ENCODE data around the gene ZNF101. TPM values are rescaled to one million over a fixed set of nuclear protein-coding genes. Genes with fewer than 3 reads are reported as not detected.
"Not testable (repeated sequence)": the region's sequence is repeated elsewhere in the genome, so short reads cannot be mapped to it uniquely, and the experiment has no call there.

The ZNF101 gene
- total RNA-seq, 1 donor from 2014 or later: 9.3 TPM

GRCh38 chr19:19691683-19692082 is 23.0 kb downstream of the ZNF101 start:
- DNase-seq (ENCODE audit: low spot score) (no peak), ATAC-seq (no peak)
- intact Hi-C loops (cut with DNase I): no loop called here

GRCh38 chr19:19696386-19696785 is 27.7 kb downstream of the ZNF101 start:
- no peak for DNase-seq (ENCODE audit: low spot score)
- no peak for ATAC-seq
- intact Hi-C loops (cut with DNase I): no loop called here

GRCh38 chr19:19697589-19697988 is 28.9 kb downstream of the ZNF101 start:
- DNase-seq (ENCODE audit: low spot score) (no peak), ATAC-seq (no peak)
- intact Hi-C loops (cut with DNase I): no loop called here

- intact Hi-C loops (cut with DNase I); DNase-seq (ENCODE audit: low spot score); ATAC-seq: not testable (repeated sequence)
Measured at GRCh38 chr19:19700493-19700892, 31.9 kb downstream of the ZNF101 start.

GRCh38 chr19:19704836-19705235 is 36.2 kb downstream of the ZNF101 start:
- ATAC-seq: no peak
- intact Hi-C loops (cut with DNase I): loop anchor here (5.0 kb wide), 1 partner anchor 118 kb away; no protein-coding TSS in a partner anchor
- DNase-seq (ENCODE audit: low spot score): no peak

- intact Hi-C loops (cut with DNase I): no loop called here
- DNase-seq (ENCODE audit: low spot score) (no peak), ATAC-seq (no peak)
Measured at GRCh38 chr19:19710506-19710905, 41.9 kb downstream of the ZNF101 start.

- DNase-seq (ENCODE audit: low spot score) (no peak), ATAC-seq (no peak)
- intact Hi-C loops (cut with DNase I): no loop called here
Measured at GRCh38 chr19:19711306-19711933, 42.8 kb downstream of the ZNF101 start.

- DNase-seq (ENCODE audit: low spot score) (no peak), ATAC-seq (no peak)
- intact Hi-C loops (cut with DNase I): no loop called here
Measured at GRCh38 chr19:19711934-19712828, 43.5 kb downstream of the ZNF101 start.

- ATAC-seq (no peak), DNase-seq (ENCODE audit: low spot score) (no peak)
- intact Hi-C loops (cut with DNase I): no loop called here
Measured at GRCh38 chr19:19719798-19720197, 51.2 kb downstream of the ZNF101 start.

GRCh38 chr19:19721896-19722295 is 53.3 kb downstream of the ZNF101 start:
- DNase-seq (ENCODE audit: low spot score) (no peak), ATAC-seq (no peak)
- intact Hi-C loops (cut with DNase I): no loop called here

GRCh38 chr19:19732579-19733501 is 64.2 kb downstream of the ZNF101 start, which contains the start of gene ZNF14:
Gene ZNF14, minus strand, starts transcription at chr19:19733112. Its CDS starts 154 bp downstream, at chr19:19732958.
- ATAC-seq: peak; percentile 100
- intact Hi-C loops (cut with DNase I): no loop called here
- DNase-seq (ENCODE audit: low spot score): peak; percentile 96

Other genes with a start within 250 kb of the ZNF101 start
- 1.3 TPM for gene TSSK6, start 153.3 kb upstream of the ZNF101 start, total RNA-seq
- gene NDUFA13, start 152.6 kb upstream of the ZNF101 start, total RNA-seq: 206 TPM
- 4.9 TPM for gene YJEFN3, start 139.9 kb upstream of the ZNF101 start, total RNA-seq
- 0.27 TPM for gene CILP2, start 130.6 kb upstream of the ZNF101 start, total RNA-seq
- 5.1 TPM for gene PBX4, start 50.2 kb upstream of the ZNF101 start, total RNA-seq
- 11.0 TPM for gene LPAR2, start 40.6 kb upstream of the ZNF101 start, total RNA-seq
- gene GMIP, start 25.2 kb upstream of the ZNF101 start, total RNA-seq: 16.2 TPM
- 53.3 TPM for gene ATP13A1, start 5.2 kb upstream of the ZNF101 start, total RNA-seq
- gene ZNF14, start 64.3 kb downstream of the ZNF101 start, total RNA-seq: 11.3 TPM
- gene ZNF506, start 152.9 kb downstream of the ZNF101 start, total RNA-seq: 37.2 TPM
- 10.5 TPM for gene ZNF253, start 197.0 kb downstream of the ZNF101 start, total RNA-seq
- gene ZNF93, start 232.1 kb downstream of the ZNF101 start, total RNA-seq: 3.6 TPM

Measured in sciatic nerve (tissue), 2 donors.